NOMO-1 treated with DMSO at 0.1 percent for 48 hours (cell line): ENCODE measurements around the gene NFASC.

Source experiments
- DNase-seq: peaks from one replicate; lab custom pipeline; 2025; ENCODE audit not compliant: unreplicated experiment; lab: John Stamatoyannopoulos, UW

The NFASC gene

GRCh38 chr1:204858363-204858821, 12.3 kb upstream of the NFASC start:
- no peak for DNase-seq

- DNase-seq = no peak
These were observed 10.8 kb upstream of the NFASC start for GRCh38 chr1:204859861-204860267.

GRCh38 chr1:204863024-204863423, 7.6 kb upstream of the NFASC start:
- DNase-seq = no peak

- no peak for DNase-seq
These were observed 6.9 kb upstream of the NFASC start for GRCh38 chr1:204863730-204864129.

GRCh38 chr1:204866051-204866596, 4.5 kb upstream of the NFASC start:
- DNase-seq = no peak

- DNase-seq = no peak
These were observed 3.5 kb upstream of the NFASC start for GRCh38 chr1:204867203-204867602.

GRCh38 chr1:204867666-204868339, 2.9 kb upstream of the NFASC start:
- no peak for DNase-seq

GRCh38 chr1:204868340-204868700, 2.3 kb upstream of the NFASC start:
- DNase-seq = no peak

GRCh38 chr1:204869097-204869496, 1.6 kb upstream of the NFASC start:
- no peak for DNase-seq

GRCh38 chr1:204871405-204872037, 859 bp downstream of the NFASC start:
- DNase-seq = no peak

GRCh38 chr1:204872262-204872881, 1.7 kb downstream of the NFASC start:
- no peak for DNase-seq

GRCh38 chr1:204873176-204873575, 2.5 kb downstream of the NFASC start:
- no peak for DNase-seq

GRCh38 chr1:204873714-204874113, 3.1 kb downstream of the NFASC start:
- DNase-seq = no peak

GRCh38 chr1:204874274-204874673, 3.6 kb downstream of the NFASC start:
- no peak for DNase-seq

GRCh38 chr1:204875255-204875654, 4.6 kb downstream of the NFASC start:
- DNase-seq = no peak

- no peak for DNase-seq
These were observed 8.1 kb downstream of the NFASC start for GRCh38 chr1:204878621-204879234.

- DNase-seq = no peak
These were observed 8.7 kb downstream of the NFASC start for GRCh38 chr1:204879351-204879750.

- no peak for DNase-seq
These were observed 10.2 kb downstream of the NFASC start for GRCh38 chr1:204880906-204881305.

GRCh38 chr1:204882479-204882878, 11.8 kb downstream of the NFASC start:
- DNase-seq = no peak

GRCh38 chr1:204883405-204883804, 12.7 kb downstream of the NFASC start:
- DNase-seq = no peak

- no peak for DNase-seq
These were observed 14.6 kb downstream of the NFASC start for GRCh38 chr1:204885288-204885711.

GRCh38 chr1:204885790-204886189, 15.1 kb downstream of the NFASC start:
- DNase-seq = no peak
